HL-60 (cell line): ENCODE results near the gene HBD.

Source experiments
- CTCF ChIP-seq: IDR thresholded peaks from one replicate; pipeline ENCODE4 v1.5.1; 2011; ENCODE audit warnings: low read length, control low read depth, inconsistent platforms; ENCODE audit not compliant: insufficient read depth
- REST ChIP-seq: IDR thresholded peaks from 2 replicates; pipeline ENCODE4 v1.6.1; 2012; ENCODE audit warnings: low read depth; ENCODE audit not compliant: insufficient replicate concordance

GRCh38 chr11:5232821-5233220, 1.5 kb downstream of the HBD start:
- TF ChIP-seq CTCF (no peak), REST (no peak)
